H1 (cell line): ENCODE data around the gene LRRC26.

ENCODE experiments used
- CTCF ChIP-seq, 3 experiments: IDR thresholded peaks; 1 replicate in 2 of 3; 2 replicates in 1 of 3; pipeline versions ENCODE4 v1.5.1 to v1.6.1; 2011; ENCODE audit warnings: low read length in 3 of 3, mild to moderate bottlenecking in 3 of 3, inconsistent platforms in 2 of 3, low read depth in 1 of 3, moderate library complexity in 1 of 3; ENCODE audit not compliant: insufficient read depth in 1 of 3; ENCODE audit errors: control extremely low read depth in 1 of 3
- GABPA ChIP-seq: IDR thresholded peaks from 2 replicates; pipeline ENCODE4 v1.6.1; 2011; ENCODE audit warnings: mild to moderate bottlenecking, low read length, moderate library complexity, borderline replicate concordance; ENCODE audit not compliant: insufficient read depth
- SRF ChIP-seq: IDR thresholded peaks from 2 replicates; pipeline ENCODE4 v1.6.1; 2011; ENCODE audit warnings: mild to moderate bottlenecking, low read depth, low read length, moderate library complexity
- TF ChIP-seq, protein P1 (sequence below): IDR thresholded peaks from 2 replicates; pipeline ENCODE4 v1.6.1; 2012; ENCODE audit warnings: inconsistent platforms

DNA sequence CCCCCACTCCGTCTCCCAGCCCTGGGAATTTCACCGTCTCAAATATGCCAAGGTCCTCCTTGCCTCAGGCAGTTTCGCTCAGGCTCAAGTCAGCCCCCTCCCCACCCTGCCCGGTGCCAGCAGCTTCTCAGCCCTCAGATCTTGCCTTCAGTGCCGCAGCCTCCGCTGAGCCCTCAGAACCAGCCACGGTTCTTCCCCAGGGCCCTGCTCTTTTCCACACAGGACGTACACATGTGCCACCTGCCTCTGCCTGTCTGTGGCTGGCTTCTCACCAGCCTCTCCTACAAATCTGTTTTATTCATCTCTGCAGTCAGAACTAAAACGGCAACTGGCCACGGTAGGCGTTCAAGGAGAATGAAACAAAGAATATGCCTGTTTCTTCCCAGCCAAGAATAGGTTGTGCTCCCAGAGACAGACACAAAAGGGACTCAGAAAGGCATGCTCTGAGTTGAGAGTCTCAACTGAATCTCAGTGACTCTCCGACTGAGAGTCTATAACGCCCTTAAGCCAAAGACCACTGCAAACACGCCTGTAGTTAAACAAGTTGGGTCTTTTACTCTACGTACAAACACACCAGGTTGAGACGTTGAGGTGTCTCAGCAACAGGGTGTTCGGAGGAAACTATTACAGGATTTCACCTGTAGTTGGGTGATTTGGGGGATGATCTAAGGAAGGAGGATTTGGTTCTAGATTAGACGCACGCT, 41.5 kb downstream of the LRRC26 start:
- TF ChIP-seq SRF (no peak), CTCF (IDR thresholded peaks at IDR 0.05; ENCODE audit: control extremely low read depth in 1 of 3, insufficient read depth in 1 of 3, low read depth in 1 of 3, low read length in 3 of 3) (no peak), GABPA (no peak)
- TF ChIP-seq, protein P1, sequence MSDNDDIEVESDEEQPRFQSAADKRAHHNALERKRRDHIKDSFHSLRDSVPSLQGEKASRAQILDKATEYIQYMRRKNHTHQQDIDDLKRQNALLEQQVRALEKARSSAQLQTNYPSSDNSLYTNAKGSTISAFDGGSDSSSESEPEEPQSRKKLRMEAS: no peak
